ENCODE results near the gene RFX6. TPM values are rescaled to one million over a fixed set of nuclear protein-coding genes. Genes with fewer than 3 reads are reported as not detected.
A peak's percentile ranks its signal among the peaks of the same experiment; 100 is the strongest.

RFX6 gene
- total RNA-seq, 1 experiment from 2014 or later, result not detected

DNA sequence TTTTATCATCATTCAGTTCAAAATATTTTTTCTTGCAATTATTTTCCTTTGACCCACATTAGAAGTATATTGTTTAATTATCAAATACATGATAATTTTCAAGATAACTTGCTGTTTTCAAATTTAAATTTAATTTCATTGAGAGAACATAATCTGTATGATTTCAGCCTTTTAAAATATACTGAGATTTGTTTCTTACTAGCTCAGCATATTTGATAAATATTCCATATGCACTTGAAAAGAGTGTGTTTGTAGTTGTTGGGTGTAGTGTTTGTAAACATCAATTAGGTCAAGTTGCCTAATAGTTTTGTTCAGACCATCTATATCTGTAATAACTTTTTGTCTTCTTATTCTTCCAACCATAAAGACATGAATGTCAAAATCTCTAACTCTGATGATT lies 19.0 kb upstream of the RFX6 start:
- H3K4me2 ChIP-seq, result no peak overlapping the region
- ChIA-PET CTCF (no interaction called here), POLR2A (ENCODE audit: unreplicated experiment) (no interaction called here)
- H3K9me2 ChIP-seq (ENCODE audit: insufficient read depth), result no peaks in the 10 kb centered on the region; the same call in 1 of the 2 replicates
- intact Hi-C loops (cut with micrococcal nuclease; ENCODE audit: unreplicated experiment), result no loop called here
- no peaks in the 10 kb centered on the region for H3K9me3 ChIP-seq (ENCODE audit: insufficient read depth, low read depth)
- H3F3A ChIP-seq (ENCODE audit: insufficient read depth, low read depth), result no peaks in the 10 kb centered on the region
- BruUV-seq (replicated peaks), result no TSS peak
- no peak for TF ChIP-seq EZH2 (IDR thresholded peaks at IDR 0.05; ENCODE audit: low read depth)
- TF ChIP-seq, protein P1, sequence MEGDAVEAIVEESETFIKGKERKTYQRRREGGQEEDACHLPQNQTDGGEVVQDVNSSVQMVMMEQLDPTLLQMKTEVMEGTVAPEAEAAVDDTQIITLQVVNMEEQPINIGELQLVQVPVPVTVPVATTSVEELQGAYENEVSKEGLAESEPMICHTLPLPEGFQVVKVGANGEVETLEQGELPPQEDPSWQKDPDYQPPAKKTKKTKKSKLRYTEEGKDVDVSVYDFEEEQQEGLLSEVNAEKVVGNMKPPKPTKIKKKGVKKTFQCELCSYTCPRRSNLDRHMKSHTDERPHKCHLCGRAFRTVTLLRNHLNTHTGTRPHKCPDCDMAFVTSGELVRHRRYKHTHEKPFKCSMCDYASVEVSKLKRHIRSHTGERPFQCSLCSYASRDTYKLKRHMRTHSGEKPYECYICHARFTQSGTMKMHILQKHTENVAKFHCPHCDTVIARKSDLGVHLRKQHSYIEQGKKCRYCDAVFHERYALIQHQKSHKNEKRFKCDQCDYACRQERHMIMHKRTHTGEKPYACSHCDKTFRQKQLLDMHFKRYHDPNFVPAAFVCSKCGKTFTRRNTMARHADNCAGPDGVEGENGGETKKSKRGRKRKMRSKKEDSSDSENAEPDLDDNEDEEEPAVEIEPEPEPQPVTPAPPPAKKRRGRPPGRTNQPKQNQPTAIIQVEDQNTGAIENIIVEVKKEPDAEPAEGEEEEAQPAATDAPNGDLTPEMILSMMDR (conservative IDR thresholded peaks at IDR 0.05), result no peak
- H3K4me3 ChIP-seq, result no peak overlapping the region
- no peaks in the 10 kb centered on the region for H4K20me1 ChIP-seq (ENCODE audit: insufficient read depth)
- H3K27me3 ChIP-seq (ENCODE audit: insufficient read depth, low read depth), result no peaks in the 10 kb centered on the region
- no peaks in the 10 kb centered on the region for H3K36me3 ChIP-seq (ENCODE audit: low read depth)
- DNase-seq, result no peak
- no peak overlapping the region for H2AFZ ChIP-seq
- no peaks in the 10 kb centered on the region for H3K4me1 ChIP-seq (replicated peaks; ENCODE audit: insufficient read depth)
- no peak overlapping the region for H3K27ac ChIP-seq
- H3K79me2 ChIP-seq (ENCODE audit: low read depth), result no peaks in the 10 kb centered on the region

GRCh38 chr6:116859264-116859663 lies 17.8 kb upstream of the RFX6 start:
- no peaks in the 10 kb centered on the region; the same call in 1 of the 2 replicates for H3K9me2 ChIP-seq (ENCODE audit: insufficient read depth)
- H3K27ac ChIP-seq, result no peak overlapping the region
- no peaks in the 10 kb centered on the region for H3F3A ChIP-seq (ENCODE audit: insufficient read depth, low read depth)
- CTCF ChIA-PET, result no interaction called here
- H3K27me3 ChIP-seq (ENCODE audit: insufficient read depth, low read depth), result no peaks in the 10 kb centered on the region
- POLR2A ChIA-PET (ENCODE audit: unreplicated experiment), result no interaction called here
- H3K4me1 ChIP-seq (replicated peaks; ENCODE audit: insufficient read depth), result no peaks in the 10 kb centered on the region
- intact Hi-C loops (cut with micrococcal nuclease; ENCODE audit: unreplicated experiment), result no loop called here
- no peak for TF ChIP-seq EZH2 (IDR thresholded peaks at IDR 0.05; ENCODE audit: low read depth)
- TF ChIP-seq, protein P1 (conservative IDR thresholded peaks at IDR 0.05), result no peak
- H2AFZ ChIP-seq, result no peak overlapping the region
- H3K4me3 ChIP-seq, result no peak overlapping the region
- H4K20me1 ChIP-seq (ENCODE audit: insufficient read depth), result no peaks in the 10 kb centered on the region
- H3K79me2 ChIP-seq (ENCODE audit: low read depth), result no peaks in the 10 kb centered on the region
- no peak overlapping the region for H3K4me2 ChIP-seq
- H3K36me3 ChIP-seq (ENCODE audit: low read depth), result no peaks in the 10 kb centered on the region
- H3K9me3 ChIP-seq (ENCODE audit: insufficient read depth, low read depth), result no peaks in the 10 kb centered on the region
- DNase-seq, result no peak
- no TSS peak for BruUV-seq (replicated peaks)

- POLR2A ChIA-PET (ENCODE audit: unreplicated experiment), result no interaction called here
- no peaks in the 10 kb centered on the region for H4K20me1 ChIP-seq (ENCODE audit: insufficient read depth)
- intact Hi-C loops (cut with micrococcal nuclease; ENCODE audit: unreplicated experiment), result no loop called here
- no peaks in the 10 kb centered on the region for H3F3A ChIP-seq (ENCODE audit: insufficient read depth, low read depth)
- H3K4me3 ChIP-seq, result no peak overlapping the region
- CTCF ChIA-PET, result no interaction called here
- no peak for DNase-seq
- H3K79me2 ChIP-seq (ENCODE audit: low read depth), result no peaks in the 10 kb centered on the region
- BruUV-seq (replicated peaks), result no TSS peak
- no peak overlapping the region for H3K27ac ChIP-seq
- TF ChIP-seq EZH2 (IDR thresholded peaks at IDR 0.05; ENCODE audit: low read depth), result no peak
- TF ChIP-seq, protein P1 (conservative IDR thresholded peaks at IDR 0.05), result no peak
- no peaks in the 10 kb centered on the region; the same call in 1 of the 2 replicates for H3K4me1 ChIP-seq (replicated peaks; ENCODE audit: insufficient read depth)
- H3K27me3 ChIP-seq (ENCODE audit: insufficient read depth, low read depth), result no peaks in the 10 kb centered on the region
- no peaks in the 10 kb centered on the region for H3K36me3 ChIP-seq (ENCODE audit: low read depth)
- no peak overlapping the region for H3K4me2 ChIP-seq
- H3K9me3 ChIP-seq (ENCODE audit: insufficient read depth, low read depth), result no peaks in the 10 kb centered on the region
- H2AFZ ChIP-seq, result peak overlapping the region; percentile 58; the same call in 1 of the 2 replicates
- H3K9me2 ChIP-seq (ENCODE audit: insufficient read depth), result no peaks in the 10 kb centered on the region
These were observed 10.7 kb upstream of the RFX6 start for GRCh38 chr6:116866281-116866871.

All from PC-9 (cell line).